ENCODE data around the gene KRT80.

GRCh38 chr12:52137746-52138145 is 54.1 kb downstream of the KRT80 start:
- no peak for TF ChIP-seq CTCF (IDR thresholded peaks at IDR 0.05 in 2 of 3, conservative IDR thresholded peaks at IDR 0.05 in 1 of 3; ENCODE audit: borderline replicate concordance in 1 of 3, insufficient read depth in 1 of 3, low read depth in 2 of 3, low read length in 2 of 3)
- no peak for TF ChIP-seq JUND (IDR thresholded peaks at IDR 0.05)
- no peak for TF ChIP-seq POLR2A (IDR thresholded peaks at IDR 0.05; ENCODE audit: borderline replicate concordance, extremely low read depth, insufficient read depth, insufficient read length)
- TF ChIP-seq POLR2AphosphoS5 (IDR thresholded peaks at IDR 0.05; ENCODE audit: low read depth, low read length), result no peak
- no peak for TF ChIP-seq RAD21 (IDR thresholded peaks at IDR 0.05; ENCODE audit: low read depth)
- no peak for TF ChIP-seq ZNF274 (IDR thresholded peaks at IDR 0.05; ENCODE audit: low read depth, low read length)
- TF ChIP-seq ZFX (IDR thresholded peaks at IDR 0.05), result no peak
- no peak for TF ChIP-seq SRF (IDR thresholded peaks at IDR 0.05; ENCODE audit: low read depth)
- no peak for TF ChIP-seq ELF1 (IDR thresholded peaks at IDR 0.05; ENCODE audit: borderline replicate concordance, low read depth)
- TF ChIP-seq REST (IDR thresholded peaks at IDR 0.05; ENCODE audit: low read depth), result no peak
- no peak for TF ChIP-seq MAX (IDR thresholded peaks at IDR 0.05)
- TF ChIP-seq EZH2 (IDR thresholded peaks at IDR 0.05), result no peak
- no peak for TF ChIP-seq SP1 (IDR thresholded peaks at IDR 0.05; ENCODE audit: low read depth)
- no peak for TF ChIP-seq EZH2phosphoT487 (IDR thresholded peaks at IDR 0.05; ENCODE audit: borderline replicate concordance)
